Measurements from ENCODE around the gene FCHO2. TPM values are rescaled to one million over a fixed set of nuclear protein-coding genes. Genes with fewer than 3 reads are reported as not detected.
A peak's percentile ranks its signal among the peaks of the same experiment; 100 is the strongest.

Gene FCHO2
- total RNA-seq, 4 donors from 2014 or later: 20.2 to 38.0 (median 28.3) TPM

GRCh38 chr5:73126957-73127356, 171.1 kb downstream of the FCHO2 start:
- peaks cover 0 to 10% (median 0%) of the 10 kb centered on the region in 3 donors for H3K36me3 ChIP-seq
- no peak overlapping the region for H3K27ac ChIP-seq
- TF ChIP-seq CTCF (IDR thresholded peaks at IDR 0.05): no peak
- TF ChIP-seq POLR2A (IDR thresholded peaks at IDR 0.05): no peak
- H3K4me3 ChIP-seq: no peak overlapping the region
- no peak for DNase-seq
- no peaks in the 10 kb centered on the region for H3K9me3 ChIP-seq
- no peaks in the 10 kb centered on the region for H3K27me3 ChIP-seq
- H3K4me1 ChIP-seq: peaks cover 0 to 48% (median 1%) of the 10 kb centered on the region in 4 donors

- Histone ChIP-seq H3K27me3 (no peaks in the 10 kb centered on the region), H3K4me3 (no peak overlapping the region), H3K9me3 (no peaks in the 10 kb centered on the region), H3K36me3 (peaks cover 0 to 2% (median 0%) of the 10 kb centered on the region in 3 donors), H3K4me1 (peaks cover 0 to 55% (median 1%) of the 10 kb centered on the region in 4 donors), H3K27ac (no peak overlapping the region)
- TF ChIP-seq CTCF (IDR thresholded peaks at IDR 0.05): no peak
- TF ChIP-seq POLR2A (IDR thresholded peaks at IDR 0.05): no peak
- DNase-seq: no peak
Measured at GRCh38 chr5:73129143-73129542, 173.3 kb downstream of the FCHO2 start.

GRCh38 chr5:73130811-73131210, 175.0 kb downstream of the FCHO2 start:
- H3K36me3 ChIP-seq: no peaks in the 10 kb centered on the region
- H3K4me3 ChIP-seq: no peak overlapping the region
- H3K27ac ChIP-seq: no peak overlapping the region
- H3K9me3 ChIP-seq: no peaks in the 10 kb centered on the region
- no peak for DNase-seq
- TF ChIP-seq CTCF (IDR thresholded peaks at IDR 0.05): no peak
- TF ChIP-seq POLR2A (IDR thresholded peaks at IDR 0.05): no peak
- H3K27me3 ChIP-seq: no peaks in the 10 kb centered on the region
- peaks cover 0 to 42% (median 1%) of the 10 kb centered on the region in 4 donors for H3K4me1 ChIP-seq

GRCh38 chr5:73131711-73132425, 176.0 kb downstream of the FCHO2 start:
- no peaks in the 10 kb centered on the region for H3K27me3 ChIP-seq
- no peak overlapping the region for H3K4me3 ChIP-seq
- H3K36me3 ChIP-seq: no peaks in the 10 kb centered on the region
- H3K27ac ChIP-seq: peak overlapping the region in 1 of 4 donors; percentile 27
- DNase-seq: no peak
- H3K4me1 ChIP-seq: peaks cover 0 to 38% (median 0%) of the 10 kb centered on the region in 4 donors
- no peak for TF ChIP-seq POLR2A (IDR thresholded peaks at IDR 0.05)
- no peak for TF ChIP-seq CTCF (IDR thresholded peaks at IDR 0.05)
- no peaks in the 10 kb centered on the region for H3K9me3 ChIP-seq

GRCh38 chr5:73132759-73133158, 176.9 kb downstream of the FCHO2 start:
- no peaks in the 10 kb centered on the region for H3K9me3 ChIP-seq
- H3K4me1 ChIP-seq: peaks cover 0 to 40% (median 0%) of the 10 kb centered on the region in 4 donors
- no peak overlapping the region for H3K27ac ChIP-seq
- TF ChIP-seq POLR2A (IDR thresholded peaks at IDR 0.05) (no peak), CTCF (IDR thresholded peaks at IDR 0.05) (no peak)
- no peaks in the 10 kb centered on the region for H3K36me3 ChIP-seq
- DNase-seq: no peak
- H3K4me3 ChIP-seq: no peak overlapping the region
- H3K27me3 ChIP-seq: no peaks in the 10 kb centered on the region
